Measurements from ENCODE around the gene L3MBTL1.

L3MBTL1 gene

GRCh38 chr20:43506238-43506637 lies 1.3 kb upstream of the L3MBTL1 start:
- DNase-seq (ENCODE audit: low read depth), result no peak

DNA sequence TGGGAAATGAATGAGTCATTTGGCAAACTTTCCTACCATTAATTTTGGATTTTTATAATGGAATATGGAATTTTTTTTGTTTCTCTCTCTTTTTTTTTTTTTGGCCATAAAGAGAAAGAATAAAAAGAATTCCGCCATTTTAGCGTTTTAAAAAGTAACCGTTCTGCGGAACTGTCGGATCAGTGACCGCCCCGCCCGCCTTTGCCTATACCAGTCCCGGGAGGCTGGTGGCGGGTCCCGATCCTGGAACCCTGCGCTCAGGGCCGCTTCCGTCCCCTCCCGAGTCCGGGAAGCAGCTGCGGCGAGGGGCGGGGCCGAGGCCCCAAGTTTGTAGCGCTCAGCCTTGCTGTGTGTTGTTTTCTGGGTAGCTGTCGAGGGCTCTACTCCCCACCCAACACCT lies 609 bp downstream of the L3MBTL1 start:
- DNase-seq (ENCODE audit: low read depth), result no peak

DNA sequence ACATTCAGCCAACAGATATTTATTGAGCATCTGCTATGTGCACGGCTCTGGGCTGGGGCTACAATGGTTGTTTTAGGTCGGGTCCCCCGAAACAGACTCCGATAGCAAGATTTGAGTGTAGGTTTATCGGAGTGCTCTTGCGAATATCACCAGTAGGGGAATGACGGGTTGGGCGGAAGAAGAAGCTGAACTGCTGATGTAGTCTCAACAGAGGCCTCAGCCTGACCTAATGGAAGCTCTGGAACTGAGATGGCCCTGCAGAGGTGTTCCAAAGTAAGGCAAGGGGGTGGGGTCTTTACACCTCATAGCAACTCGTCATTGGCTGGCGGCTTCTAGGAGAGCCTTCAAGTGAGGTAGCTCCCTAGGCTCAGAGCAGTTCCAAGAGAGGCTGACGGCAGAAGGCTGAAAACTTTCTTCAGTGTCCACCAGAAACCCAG lies 1.1 kb downstream of the L3MBTL1 start:
- no peak for DNase-seq (ENCODE audit: low read depth)

DNA sequence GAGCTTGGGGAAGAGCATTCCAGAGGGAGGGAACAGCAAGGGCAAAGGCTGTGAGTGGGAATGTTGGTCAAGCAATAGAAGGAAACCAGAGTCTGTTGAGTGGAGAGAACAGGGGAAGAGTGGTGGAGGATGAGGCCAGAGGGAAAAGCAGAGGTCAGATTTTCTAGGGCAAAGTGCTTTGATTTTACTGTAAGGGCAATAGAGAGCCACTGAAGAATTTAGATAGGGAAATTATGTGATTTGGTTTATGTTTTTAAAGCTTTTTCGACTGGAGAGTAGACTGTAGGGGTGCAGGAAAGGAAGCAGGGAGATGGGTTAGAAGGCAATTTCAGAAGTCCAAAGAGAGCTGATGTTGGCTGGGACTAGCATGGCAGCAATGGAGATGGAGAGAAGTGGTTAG lies 4.4 kb downstream of the L3MBTL1 start:
- no peak for DNase-seq (ENCODE audit: low read depth)

- no peak for DNase-seq (ENCODE audit: low read depth)
Observed at GRCh38 chr20:43513372-43513930, 6.0 kb downstream of the L3MBTL1 start.

DNA sequence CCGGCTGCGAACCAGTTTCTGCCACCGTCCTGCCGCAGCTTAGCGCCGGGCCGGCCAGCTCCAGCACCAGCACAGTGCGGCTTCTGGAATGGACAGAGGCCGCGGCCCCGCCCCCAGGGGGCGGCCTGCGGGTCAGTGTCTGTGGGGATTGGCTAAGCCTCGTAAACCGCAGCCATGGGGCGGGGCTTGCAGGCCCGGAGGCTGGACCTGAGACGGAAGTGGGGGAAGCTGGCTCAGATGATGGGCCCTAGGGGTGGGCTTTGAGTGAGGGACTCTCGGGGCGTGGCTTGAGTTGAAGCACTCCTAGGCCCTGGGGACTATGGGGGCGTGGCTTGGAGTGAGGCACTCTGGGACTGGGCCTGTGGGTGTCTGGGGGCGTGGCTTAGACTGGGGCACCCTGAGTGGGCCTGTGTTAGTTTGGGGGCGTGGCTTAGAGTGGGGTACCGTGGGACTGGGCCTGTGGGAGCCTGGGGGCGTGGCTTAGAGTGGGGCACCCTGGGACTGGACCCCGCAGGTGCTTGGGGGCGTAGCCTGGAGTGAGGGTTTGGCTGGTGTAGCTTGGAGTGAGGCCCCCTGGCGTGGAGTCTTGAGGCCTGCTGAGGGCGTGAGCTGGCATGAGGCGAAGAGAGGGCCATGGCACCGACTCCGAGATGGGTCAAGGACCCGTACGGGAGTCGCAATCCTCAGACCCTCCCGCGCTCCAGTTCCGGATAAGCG lies 6.6 kb downstream of the L3MBTL1 start:
- DNase-seq (ENCODE audit: low read depth), result peak; percentile 75

GRCh38 chr20:43514648-43514999 lies 7.1 kb downstream of the L3MBTL1 start:
- DNase-seq (ENCODE audit: low read depth), result no peak

DNA sequence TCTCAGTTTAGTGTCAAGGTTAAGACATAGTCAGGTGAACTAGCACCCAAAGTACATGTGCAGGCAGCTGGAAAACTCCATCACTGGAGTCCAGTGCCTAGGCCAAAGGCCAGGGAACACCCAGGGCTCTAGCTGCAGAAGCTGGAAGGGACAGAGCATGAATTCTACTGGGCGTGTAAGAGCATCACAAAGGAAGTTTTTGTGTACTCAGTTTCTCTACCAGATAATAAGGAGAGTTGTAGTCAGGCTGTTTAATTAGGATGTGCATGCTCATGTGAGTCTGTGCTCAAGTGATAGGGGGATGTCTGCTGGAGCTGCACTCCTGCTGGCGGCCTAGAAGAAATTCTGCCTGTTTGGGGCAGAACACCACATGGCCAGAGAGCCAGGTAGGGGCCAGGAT lies 8.1 kb downstream of the L3MBTL1 start:
- no peak for DNase-seq (ENCODE audit: low read depth)

GRCh38 chr20:43516251-43516824 lies 8.8 kb downstream of the L3MBTL1 start:
- no peak for DNase-seq (ENCODE audit: low read depth)

DNA sequence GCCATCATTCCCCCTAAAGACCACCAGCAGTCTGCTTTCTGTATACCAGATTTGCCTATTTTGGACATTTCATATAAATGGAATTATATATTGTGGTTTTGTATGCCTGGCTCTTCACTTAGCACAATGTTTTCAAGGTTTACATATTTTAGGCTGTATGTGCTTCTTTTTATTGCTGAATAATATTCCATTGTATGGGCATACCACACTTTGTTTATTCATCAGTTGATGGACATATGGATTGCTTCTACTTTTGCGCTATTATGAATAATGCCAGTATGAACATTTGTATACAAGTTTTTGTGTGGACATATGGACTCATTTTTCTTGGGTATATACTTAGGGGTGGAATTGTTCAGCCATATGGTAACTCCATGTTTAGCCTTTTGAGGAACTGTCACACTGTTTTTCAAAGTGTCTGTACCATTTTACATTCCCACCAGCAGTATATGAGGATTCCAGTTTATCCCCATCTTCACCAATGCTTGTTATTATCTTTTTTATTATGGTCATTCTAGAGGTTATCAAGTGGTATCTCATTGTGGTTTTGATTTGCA lies 12.7 kb downstream of the L3MBTL1 start:
- DNase-seq (ENCODE audit: low read depth), result no peak

GRCh38 chr20:43525021-43525420 lies 17.5 kb downstream of the L3MBTL1 start:
- no peak for DNase-seq (ENCODE audit: low read depth)

- DNase-seq (ENCODE audit: low read depth), result no peak
Observed at GRCh38 chr20:43528258-43528875, 20.9 kb downstream of the L3MBTL1 start.

DNA sequence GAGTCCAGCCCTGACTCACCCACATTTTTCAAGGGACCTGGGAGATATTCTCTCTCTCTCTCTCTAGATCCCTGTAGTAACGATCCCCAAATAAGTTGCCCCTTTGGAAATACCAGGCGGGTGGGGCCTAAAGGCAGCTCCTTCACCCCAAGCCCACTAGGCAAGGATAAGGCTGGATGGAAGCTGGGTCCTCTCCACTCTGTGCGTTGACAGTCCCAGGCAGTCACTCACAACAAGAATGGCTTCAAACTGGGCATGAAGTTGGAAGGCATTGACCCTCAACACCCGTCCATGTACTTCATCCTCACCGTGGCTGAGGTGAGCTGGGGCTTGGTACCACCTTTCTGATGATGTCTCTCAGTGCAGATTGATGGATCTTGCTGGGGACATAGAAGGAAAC lies 21.6 kb downstream of the L3MBTL1 start:
- DNase-seq (ENCODE audit: low read depth), result no peak

- DNase-seq (ENCODE audit: low read depth), result no peak
Observed at GRCh38 chr20:43529457-43530153, 22.1 kb downstream of the L3MBTL1 start.

DNA sequence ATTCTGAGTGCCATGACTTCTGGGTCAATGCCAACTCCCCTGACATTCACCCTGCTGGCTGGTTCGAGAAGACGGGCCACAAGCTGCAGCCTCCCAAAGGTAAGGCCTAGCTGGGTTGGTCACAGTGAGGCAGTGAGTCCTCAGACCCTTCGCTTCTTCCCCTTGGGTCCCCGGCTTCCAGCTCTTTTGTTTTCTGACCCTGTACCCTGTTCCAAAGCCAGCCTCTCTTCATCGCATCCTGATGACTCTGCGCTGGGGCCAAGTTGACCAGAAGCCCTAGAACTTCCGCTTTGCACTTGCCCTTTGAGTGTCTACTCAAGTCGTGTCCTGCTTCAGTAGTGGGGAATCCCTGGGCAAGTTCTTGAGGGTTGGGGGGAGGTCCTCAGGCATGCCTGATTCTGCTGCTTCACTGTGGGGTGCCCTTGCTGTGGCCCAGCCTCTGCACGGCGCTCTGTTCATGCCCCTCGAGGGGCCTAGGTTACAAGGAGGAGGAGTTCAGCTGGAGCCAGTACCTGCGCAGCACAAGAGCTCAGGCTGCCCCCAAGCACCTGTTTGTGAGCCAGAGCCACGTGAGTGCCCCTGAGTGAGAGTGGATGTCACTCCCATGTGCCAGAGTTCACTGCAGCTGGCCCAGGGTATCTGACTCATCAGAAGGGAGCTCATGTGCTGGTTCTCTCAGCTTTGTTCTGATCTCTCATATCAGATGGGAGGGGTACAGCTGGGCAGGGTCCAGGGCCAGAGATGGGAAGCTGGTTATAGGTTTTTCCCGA lies 23.0 kb downstream of the L3MBTL1 start:
- DNase-seq (ENCODE audit: low read depth), result no peak

GRCh38 chr20:43531091-43531443 lies 23.6 kb downstream of the L3MBTL1 start:
- no peak for DNase-seq (ENCODE audit: low read depth)

- no peak for DNase-seq (ENCODE audit: low read depth)
Observed at GRCh38 chr20:43532416-43533055, 25.0 kb downstream of the L3MBTL1 start.

GRCh38 chr20:43533060-43533459 lies 25.6 kb downstream of the L3MBTL1 start:
- DNase-seq (ENCODE audit: low read depth), result no peak

GRCh38 chr20:43534016-43534415 lies 26.5 kb downstream of the L3MBTL1 start:
- DNase-seq (ENCODE audit: low read depth), result no peak

DNA sequence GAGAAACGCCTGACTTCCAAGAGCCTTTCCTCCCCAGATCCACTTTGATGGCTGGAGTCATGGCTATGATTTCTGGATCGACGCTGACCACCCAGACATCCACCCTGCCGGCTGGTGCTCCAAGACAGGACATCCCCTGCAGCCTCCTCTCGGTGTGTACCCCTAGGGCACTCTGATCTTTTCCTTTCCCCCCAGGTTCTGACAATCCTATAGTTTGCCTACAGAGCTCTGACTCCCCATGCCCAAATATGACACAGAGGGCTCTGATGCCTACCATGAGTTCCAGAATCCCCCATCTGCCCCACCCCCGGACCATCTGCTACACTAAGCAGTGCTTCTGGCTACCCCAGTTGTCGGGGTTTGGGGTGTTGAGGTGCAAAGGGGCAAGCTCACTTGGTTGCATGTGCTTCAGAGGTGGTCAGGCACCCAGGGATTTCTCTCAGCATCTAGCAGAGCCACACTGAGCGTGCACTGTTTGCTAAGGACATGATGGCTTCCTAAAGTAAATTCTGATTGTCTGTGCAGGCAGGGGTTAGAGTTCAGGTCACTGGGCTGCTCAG lies 27.4 kb downstream of the L3MBTL1 start:
- DNase-seq (ENCODE audit: low read depth), result no peak

Measured in activated T-helper 1 cell treated with Interleukin-2 at 50 U/mL for 16 hours (primary cell).